Stimulated activated CD8-positive, alpha-beta memory T cell treated with anti-CD3 and anti-CD28 coated beads, Interleukin-7, amount 100 ng/mL, for 24 hours (primary cell): ENCODE data around the gene CCDC93.
"Not testable (repeated sequence)": the region's sequence is repeated elsewhere in the genome, so short reads cannot be mapped to it uniquely, and the experiment has no call there.

ENCODE experiments used
- DNase-seq: peaks from one replicate; pipeline ENCODE4 v3.0.0-alpha.2; 2020; ENCODE audit warnings: low read depth

Gene CCDC93

DNA sequence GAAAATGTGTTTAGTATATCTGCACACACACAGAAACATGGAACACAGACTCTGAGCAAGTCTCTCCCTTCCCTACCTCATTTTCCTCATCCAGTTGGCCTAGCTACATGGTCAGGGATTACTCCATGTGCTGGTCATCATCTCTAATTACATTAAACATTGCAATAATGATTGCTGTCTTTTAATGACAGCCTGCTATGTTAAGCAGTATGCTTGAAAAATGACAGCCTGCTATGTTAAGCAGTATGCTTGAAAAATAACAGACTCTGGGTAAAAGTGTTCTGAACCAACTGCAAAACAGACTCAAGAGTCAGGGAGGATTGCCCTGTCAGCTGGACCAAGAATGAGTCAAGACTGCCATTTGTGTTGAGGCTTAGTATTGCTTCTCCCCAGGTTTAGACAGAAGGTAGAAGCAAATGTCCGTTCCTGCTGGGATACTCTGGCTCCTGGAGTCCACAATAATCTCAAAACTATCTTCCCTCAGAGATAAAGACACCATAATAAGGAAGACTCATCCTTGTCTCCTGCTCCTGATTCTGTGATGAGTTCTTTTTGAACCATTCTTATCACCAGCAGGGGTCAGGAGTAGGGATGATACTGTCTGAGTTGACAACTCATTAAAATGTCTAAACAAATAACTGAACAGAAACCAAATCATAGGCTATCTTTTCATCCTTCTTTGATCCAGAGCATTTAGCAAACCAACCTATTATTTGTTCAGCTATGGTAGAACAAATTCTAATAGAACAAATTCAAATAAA, 57.7 kb downstream of the CCDC93 start:
- DNase-seq = no peak

DNA sequence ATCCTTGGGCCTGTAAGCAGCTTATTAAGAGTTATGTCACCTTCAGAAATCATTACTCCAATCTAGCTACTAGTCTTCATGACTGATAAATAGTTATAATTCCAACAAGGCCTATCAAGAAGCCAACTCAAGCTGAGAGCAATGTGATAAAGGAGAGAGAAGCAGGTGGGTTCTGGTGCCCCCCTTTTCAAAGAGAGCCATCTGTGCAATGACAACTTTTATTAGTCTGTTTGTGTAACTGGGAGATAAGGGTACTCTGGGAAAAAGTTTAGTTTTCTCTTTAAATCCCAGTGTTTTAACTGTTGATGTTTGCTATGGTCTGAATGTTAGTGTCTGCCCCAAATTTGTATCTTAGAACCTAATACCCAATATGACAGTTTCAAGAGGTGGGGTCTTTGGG, 60.6 kb downstream of the CCDC93 start:
- no peak for DNase-seq

DNA sequence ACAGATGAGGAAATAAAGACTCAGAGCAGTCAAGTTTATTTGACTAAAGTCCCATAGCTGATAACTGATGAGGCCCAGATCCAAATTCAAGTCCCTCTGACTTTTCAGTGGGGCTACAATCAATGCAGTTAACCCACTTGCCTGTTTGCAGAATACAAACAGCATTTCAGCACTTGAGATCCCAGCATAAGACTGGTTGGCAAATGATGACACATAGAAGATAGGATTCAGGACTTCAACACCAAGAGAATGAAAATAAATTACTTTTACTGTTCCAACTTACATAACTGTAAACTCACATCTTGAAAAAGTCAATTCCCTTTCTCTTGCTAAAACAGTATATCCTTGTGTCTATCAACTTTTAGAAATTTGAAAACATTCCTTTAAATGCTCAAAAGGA, 61.2 kb downstream of the CCDC93 start:
- DNase-seq = no peak

DNA sequence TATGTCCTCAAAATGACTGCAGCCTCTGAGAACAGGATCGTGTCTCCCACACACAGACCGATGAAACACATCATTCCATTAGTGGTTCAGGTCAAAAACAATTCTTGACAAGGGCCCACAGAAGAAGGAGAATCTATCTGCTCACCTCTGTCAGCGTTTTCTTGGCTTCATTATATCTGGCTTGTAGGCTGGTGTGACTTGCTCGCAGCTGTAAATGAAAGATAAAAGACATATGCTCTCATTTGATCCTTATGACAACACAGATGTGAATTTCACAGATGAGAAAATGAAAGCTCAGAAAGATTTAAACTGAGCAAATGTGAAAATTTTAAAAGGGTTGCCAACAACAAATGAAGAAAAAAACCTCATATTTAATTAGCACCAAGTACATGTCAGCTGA, 61.6 kb downstream of the CCDC93 start:
- DNase-seq = no peak

DNA sequence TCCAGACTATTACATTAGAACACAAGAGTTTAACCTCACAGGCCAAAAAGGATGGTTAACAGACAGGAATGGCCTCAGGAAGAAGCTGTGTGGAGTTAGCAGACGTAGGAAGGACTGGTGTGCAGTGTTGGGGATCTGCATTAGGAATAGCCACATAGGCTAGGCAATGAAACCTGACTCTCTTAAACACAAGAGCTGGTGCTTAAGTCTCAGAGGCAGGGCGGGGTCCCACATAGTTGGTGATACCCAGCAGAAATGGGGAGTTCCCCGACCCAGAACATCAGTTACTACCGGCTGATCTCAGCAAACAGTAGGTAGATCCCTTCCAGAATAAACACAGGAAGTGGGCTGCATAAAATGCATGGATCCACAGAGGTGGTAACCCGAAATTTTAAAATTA, 64.1 kb downstream of the CCDC93 start:
- DNase-seq = no peak

DNA sequence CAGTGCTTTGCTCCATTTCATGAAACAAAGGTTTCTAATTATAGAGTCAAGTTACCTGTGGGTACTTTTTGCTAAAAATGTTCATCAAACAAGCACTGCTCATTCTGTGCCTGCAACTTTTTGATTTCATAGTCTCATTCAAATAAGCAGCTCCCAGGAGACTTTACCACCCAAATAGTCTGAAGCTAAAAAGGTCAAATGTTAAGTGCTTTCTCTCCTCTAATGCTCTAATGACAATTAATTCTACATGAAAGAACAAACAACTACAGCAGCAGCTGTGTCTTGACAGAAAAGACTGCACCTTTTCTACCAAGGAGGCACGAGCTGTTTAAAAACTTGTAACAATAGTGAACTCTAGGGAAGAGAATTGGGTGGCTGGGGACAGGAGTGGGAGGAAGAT, 65.3 kb downstream of the CCDC93 start:
- no peak for DNase-seq

DNA sequence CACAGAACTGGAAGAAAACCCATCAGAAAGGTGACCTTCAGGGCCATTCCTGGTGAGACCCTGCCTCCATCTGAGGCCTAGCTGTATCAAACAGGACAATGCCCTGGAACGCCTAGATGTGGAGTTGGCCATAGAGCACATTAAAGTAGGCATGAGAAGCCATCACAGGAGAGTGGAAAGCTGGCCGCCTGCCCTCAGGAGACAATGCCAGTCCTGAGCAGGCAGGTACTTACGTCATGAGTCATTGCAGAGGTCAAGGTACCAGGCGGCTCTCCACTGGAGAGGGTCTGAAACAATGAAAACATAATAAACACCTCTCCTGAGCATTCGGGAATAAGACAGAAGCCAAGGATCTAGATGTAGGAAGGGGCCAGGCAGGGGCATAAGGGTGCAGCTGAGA, 68.6 kb downstream of the CCDC93 start:
- no peak for DNase-seq

DNA sequence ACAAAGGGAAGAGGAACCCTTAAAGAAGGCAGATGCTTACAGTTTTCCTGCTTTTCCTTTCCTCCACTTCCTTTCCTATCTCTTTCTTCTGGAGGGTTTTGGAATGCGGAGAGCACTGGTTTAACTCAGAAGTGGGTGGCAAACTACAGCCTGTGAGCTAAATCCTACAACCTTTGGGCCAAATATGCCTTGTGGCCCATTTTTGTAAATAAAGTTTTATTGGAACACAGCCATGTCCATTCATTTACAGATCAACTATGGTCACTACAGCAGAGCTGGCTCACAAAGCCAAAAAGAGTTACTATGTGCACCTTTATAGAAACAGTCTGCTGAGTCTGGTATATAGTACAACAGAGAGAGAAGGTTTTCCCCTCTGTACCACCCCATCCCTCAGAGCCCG, 69.1 kb downstream of the CCDC93 start:
- no peak for DNase-seq

DNA sequence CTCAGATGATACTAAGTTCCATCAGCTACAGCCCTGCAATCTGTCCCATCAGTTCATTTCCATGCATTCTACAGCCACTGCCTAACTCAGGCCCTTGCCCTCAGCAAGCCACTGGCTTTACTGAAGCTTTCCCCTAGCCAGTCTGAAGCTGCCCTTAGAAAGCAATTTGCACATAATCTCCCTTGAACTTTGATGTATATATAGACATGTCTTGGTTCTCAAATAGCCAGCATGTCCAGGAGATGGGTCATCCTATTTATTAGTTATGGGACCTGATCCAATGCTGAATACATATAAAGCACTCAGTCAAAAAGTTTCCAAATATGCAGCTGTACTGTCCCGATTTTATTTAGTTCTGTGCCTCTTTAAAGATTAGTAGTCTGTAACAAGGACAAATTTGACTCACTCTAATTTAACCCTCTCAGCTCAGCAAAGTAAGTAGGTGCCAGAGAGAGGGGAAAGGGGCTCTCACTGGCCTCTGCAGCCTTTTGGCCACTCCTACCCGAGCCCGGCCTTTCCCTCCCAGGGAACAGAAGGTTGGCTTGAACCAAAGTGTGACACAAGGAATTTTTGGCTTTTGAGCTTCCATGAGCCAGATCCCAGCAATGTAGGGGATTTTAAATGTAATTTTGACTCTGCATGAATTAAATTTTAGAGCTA, 70.7 kb downstream of the CCDC93 start:
- DNase-seq = no peak

DNA sequence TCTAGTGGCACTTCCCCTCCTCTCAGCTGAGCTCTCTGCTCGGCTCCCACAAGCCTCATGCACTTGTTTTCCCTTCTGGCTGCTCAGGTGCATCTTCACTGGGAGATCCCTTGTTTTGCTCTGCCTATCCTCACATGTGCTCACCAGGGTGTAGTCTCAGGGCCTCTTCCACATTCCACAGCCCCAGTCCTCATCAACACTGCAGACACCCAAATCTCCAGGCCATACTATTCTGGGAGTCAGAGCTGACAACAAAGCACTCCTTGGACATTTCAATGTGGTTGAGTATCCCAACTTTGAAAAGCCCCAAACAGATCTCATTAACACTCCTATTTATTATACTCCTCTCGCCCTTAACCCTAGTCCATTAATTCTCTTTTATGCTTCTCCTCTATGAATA, 71.3 kb downstream of the CCDC93 start:
- no peak for DNase-seq

DNA sequence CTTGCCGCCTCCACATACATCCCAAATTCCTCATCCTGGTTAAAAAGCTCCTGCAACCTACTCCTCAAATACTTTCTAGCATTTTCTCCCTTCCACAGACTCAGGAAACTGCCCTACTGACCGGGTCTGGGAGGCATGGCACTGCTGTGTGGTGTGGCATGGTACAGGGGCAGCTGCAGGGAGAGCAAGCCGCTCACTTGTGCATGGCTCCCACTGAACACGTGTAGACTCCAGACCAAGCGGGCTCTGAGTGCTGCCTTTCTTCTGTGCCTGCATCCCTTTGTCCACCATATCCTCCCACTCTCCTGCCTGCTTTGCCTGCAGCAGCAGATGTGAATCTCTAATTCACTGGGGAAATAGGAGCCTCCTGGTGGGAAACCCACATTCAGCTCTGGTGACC, 72.2 kb downstream of the CCDC93 start:
- no peak for DNase-seq

DNA sequence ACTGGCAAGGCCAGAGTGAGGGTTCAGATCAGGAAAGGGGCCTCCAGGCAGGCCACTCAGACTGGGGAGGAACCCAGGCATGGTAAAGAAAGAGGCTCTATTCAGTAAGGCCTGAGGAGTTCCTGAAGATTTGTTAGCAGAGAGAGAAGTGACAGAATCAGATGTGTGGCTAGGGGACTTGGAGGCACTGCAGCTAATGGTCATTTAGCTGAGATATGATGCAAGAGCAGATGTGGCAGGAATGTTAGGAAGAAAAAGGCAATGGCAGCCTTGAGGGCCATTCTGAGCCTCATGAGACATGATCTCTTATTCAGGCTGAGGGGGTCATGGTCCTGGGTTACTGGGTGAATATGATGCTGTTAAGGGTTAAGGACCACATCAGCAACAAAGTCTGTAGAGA, 73.4 kb downstream of the CCDC93 start:
- no peak for DNase-seq

DNA sequence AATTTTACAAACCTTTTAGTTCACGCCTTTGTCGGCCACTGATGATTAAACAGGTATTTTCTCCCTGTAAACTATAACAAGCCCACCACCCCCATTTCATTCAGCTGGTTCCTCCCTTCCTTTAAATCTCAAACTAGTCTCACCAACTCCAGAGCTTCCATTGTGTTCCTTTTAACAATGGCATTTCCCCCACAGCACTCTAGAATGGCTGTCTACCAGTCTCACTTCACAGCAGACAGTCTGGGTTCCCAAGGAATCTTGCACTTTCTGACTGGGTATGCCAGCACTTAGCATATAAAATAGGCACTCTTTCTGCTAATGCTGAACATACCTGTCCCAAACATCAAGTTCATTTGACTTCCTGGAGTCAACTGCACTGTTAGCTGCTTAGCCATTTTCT, 75.3 kb downstream of the CCDC93 start:
- DNase-seq = no peak

DNA sequence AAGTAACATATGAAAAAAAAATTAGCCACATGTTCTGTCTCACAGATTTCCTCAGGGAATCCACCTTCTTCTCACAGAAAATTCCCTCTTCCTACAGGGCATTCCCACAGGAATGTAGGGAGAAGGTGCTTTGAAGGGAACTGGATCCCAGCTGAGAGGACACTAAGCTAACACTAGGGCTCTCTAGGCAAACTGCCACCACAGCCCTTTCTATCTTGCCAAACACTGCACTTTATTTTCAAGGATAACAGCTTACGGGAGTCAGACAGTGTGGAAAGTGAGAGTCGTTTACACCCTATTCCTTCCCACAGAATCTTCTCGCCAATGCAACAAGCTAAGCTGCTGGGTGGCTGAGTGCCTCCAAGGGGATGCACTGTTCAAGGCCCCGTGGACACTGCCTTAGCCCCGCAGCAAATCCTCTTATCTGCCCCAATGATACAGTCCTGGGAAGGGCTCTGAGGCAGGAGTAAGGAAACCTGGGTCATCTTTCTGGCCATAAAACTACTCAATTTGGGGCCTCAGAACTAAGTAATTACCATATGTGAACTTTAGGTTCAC, 76.9 kb downstream of the CCDC93 start:
- no peak for DNase-seq

DNA sequence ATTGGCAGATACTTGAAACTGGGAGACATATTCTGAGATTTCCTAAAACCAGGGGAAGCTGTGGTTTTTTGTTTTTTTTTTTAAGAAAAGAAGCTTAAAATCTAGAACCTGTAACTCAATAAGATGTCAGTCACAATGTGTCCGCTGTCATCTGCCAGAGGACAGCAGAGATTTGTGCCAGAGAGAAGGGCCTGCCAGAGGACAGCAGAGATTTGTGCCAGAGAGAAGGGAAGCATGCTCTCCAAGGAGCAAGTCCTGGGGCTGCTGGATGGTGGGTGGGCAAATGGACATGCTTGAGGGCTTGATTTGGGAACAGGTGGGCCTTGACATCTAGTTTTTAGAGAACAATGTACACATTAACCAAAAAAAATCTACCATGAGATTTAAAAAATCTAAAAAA, 77.9 kb downstream of the CCDC93 start:
- no peak for DNase-seq

DNA sequence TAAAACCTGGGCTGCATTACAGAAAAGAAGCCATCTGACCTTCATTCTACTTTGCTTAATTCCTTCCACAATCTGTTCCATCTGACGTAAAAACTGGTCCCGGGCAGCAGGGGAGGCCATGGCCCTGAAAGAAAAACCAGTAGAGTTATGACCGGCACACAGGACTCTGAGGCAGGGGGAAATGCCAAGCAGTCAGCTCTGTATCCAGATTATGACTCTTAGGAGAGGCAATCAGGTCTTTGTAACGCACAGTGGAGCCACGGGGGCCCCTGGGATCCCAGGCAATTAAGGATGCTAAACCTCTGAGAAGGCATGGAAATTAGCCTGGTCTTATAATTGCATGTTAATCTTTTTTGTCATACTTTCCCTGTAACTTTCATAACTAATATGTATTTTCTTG, 78.4 kb downstream of the CCDC93 start:
- DNase-seq = no peak

DNA sequence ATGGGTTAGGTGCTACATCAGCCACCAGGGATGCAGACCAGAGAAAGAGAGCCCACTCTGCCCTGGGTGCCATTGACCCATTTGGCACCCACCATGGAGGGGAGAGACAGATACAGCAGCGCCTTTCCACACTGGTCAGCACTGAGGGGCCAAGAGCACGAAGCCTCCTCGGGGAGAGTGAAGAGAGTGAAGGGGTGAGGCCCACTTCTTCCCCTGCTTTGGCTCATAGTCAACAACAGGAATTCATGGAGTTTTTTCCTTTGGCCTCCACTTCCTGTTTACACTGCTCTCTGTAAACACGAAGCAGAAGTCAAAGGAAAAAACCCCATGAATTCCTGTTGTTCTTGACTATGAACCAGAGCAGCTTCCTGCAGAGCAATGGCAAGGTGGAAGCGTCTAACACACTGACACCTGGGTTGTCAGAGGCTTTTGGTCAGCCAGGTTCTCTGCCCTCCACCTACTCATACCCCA, 80.0 kb downstream of the CCDC93 start:
- DNase-seq = no peak

DNA sequence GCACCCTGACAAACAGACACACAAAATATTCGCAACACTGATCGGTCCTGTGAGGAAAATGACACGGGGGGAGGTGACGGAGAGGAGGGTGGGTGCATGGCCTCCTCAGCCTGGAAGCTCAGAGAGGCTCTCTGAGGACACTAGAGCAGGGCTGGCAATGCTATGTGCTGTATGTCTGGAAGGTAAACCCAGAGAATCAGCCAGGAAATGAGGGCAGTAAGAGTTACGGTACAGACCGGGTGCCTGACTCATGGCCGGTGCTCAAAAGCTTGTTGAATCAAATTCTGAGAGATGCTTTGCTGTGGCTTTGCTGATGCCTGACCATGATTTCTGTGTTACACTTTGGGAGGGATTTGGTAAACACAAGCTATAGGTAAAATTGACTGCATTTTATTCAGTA, 81.9 kb downstream of the CCDC93 start:
- no peak for DNase-seq

DNA sequence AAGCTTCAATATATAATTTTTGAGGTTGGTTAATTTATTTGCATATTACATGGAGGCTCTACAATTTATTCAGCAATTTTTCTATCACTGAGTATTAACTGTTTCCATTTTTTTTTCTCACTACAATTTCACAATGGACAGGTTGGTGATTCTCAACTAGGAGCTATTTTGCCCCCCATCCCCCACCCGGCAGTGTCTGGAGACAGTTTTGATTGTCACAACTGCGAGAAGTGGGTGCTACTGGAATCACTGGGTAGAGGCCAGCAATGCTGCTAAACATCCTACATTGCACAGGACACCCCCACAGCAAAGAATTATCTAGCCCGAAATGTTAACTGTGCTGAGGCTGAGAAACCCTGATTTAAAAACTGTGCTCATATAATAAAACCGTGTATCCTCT, 82.6 kb downstream of the CCDC93 start:
- DNase-seq = no peak

DNA sequence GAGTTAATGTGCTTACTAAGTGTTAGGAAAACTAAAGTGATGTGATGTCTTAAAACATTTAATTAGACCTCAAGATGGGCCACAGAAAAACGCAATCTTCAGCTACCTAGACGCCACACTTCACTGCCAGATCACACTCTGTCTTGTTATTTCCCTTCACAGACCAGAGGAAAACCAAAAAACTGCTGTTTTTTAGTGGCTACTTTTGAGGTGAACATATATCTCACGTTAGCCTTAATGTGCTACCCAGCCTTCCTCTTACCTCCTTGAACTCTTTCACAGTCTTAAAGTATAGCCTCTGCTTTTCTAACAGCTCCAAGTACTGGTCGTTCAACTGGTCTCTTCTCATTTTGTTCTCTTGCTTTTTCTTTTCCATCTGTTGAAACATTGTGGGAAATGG, 83.1 kb downstream of the CCDC93 start:
- DNase-seq = no peak

DNA sequence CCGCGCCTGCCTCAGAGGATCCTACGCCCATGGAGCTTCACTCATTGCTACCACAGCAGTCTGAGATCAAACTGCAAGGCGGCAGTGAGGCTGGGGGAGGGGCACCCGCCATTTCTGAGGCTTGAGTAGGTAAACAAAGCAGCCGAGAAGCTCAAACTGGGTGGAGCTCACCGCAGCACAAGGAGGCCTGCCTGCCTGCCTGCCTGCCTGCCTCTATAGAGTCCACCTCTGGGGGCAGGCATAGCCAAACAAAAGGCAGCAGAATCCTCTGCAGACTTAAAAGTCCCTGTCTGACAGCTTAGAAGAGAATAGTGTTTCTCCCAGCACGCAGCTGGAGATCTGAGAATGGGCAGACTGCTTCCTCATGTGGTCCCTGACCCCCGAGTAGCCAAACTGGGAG, 90.4 kb downstream of the CCDC93 start:
- DNase-seq = not testable (repeated sequence)

DNA sequence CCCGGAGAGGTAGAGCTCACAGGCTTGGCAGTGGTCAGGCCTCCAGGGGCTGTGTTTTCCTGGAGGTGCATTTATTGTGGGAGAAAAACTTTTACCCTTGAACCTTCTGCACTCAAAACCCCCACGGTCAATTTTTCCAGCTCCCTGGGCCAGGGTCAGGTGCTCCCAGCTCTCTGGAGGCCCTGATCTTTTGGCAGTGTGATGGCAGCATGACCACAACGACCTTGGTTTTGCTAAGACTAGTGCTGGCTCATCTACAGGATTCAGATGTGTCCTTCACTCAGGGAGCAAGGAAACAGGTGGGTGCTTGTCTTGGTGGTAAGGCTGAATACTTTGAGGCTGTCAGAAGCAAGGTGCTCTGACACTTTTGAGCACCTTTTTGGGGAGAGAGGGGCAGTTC, 92.3 kb downstream of the CCDC93 start:
- DNase-seq = no peak

DNA sequence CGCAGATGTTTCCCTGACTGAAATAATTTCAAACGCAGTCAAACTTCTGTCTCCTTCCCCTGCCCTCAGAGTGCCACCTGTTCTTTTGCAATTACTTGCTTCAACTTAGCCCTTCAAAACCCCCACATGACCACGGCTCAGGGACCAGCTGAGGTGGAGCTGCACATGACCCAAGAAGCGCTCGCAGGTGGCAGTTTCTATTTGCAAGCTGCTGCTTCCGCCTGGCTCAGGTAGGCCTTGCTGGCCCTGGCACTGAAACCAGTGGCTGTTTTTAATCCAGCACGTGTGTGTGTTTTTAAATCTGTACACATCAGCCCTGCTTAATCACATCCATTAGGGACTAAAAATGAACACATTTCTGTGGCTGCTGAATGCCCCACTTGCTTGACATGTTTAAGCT, 95.3 kb downstream of the CCDC93 start:
- no peak for DNase-seq
